ENCODE results near the gene ZMYND19.
A peak's percentile ranks its signal among the peaks of the same experiment; 100 is the strongest.
"Not testable (repeated sequence)": the region's sequence is repeated elsewhere in the genome, so short reads cannot be mapped to it uniquely, and the experiment has no call there.

ZMYND19 gene

DNA sequence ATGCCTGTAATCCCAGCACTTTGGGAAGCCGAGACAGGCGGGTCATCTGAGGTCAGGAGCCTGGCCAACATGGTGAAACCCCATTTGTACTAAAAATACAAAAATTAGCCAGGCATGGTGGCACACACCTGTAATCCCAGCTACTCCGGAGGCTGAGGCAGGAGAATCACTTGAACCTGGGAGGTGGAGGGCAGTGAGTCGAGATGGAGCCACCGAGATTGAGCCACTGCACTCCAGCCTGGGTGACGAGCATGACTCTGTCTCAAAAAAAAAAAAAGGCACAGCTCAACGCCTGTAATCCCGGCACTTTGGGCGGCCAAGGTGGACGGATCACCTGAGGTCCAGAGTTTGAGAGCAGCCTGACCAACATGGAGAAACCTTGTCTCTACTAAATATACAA lies 36.7 kb downstream of the ZMYND19 start:
- not testable (repeated sequence) for DNase-seq

GRCh38 chr9:137552022-137552768 lies 38.1 kb downstream of the ZMYND19 start:
- DNase-seq, result peak in 1 of 2 experiments; percentile 30

- DNase-seq, result peak; percentile 83 to 89
Measured at GRCh38 chr9:137551264-137552021, 38.9 kb downstream of the ZMYND19 start, which contains the start of gene MRPL41. Gene MRPL41 (plus strand): TSS chr9:137551879. CDS start chr9:137552082, 203 bp downstream.

DNA sequence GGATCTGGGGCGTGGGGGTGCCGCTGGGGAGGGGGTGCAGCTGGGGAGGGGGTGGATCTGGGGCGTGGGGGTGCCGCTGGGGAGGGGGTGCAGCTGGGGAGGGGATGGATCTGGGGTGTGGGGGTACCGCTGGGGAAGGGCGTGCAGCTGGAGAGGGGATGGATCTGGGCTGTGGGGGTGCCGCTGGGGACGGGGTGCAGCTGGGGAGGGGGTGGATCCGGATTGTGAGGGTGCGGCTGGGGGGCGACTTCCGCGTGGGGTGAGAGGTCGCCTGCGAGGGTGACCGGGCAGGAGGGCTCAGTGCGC lies 39.4 kb downstream of the ZMYND19 start:
- DNase-seq, result not testable (repeated sequence)

DNA sequence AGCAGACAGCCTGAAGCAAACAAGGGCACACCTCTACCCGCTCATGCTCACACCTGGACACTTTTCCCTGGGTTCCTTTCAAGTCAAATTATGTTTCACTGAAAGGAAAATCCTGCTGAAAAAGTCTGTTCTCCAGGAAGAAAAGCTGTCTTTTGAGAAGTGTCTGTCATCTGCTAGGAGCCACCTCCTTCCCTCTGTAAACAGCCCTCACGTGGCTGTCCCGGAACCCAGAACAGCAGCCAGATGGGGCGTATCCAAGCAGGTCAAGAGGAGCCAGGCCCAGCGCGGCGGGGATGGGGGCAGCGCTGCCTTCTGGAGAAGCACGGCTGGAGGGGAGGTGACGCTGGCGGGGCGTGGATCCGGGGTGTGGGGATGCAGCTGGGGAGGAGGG lies 40.1 kb downstream of the ZMYND19 start, which contains the start of gene PNPLA7:
Gene PNPLA7, minus strand, starts transcription at position 172 of the 391 bp plus-strand sequence. CDS start 205 bp downstream, outside the sequence.
- peak; percentile 67 to 95 for DNase-seq

DNA sequence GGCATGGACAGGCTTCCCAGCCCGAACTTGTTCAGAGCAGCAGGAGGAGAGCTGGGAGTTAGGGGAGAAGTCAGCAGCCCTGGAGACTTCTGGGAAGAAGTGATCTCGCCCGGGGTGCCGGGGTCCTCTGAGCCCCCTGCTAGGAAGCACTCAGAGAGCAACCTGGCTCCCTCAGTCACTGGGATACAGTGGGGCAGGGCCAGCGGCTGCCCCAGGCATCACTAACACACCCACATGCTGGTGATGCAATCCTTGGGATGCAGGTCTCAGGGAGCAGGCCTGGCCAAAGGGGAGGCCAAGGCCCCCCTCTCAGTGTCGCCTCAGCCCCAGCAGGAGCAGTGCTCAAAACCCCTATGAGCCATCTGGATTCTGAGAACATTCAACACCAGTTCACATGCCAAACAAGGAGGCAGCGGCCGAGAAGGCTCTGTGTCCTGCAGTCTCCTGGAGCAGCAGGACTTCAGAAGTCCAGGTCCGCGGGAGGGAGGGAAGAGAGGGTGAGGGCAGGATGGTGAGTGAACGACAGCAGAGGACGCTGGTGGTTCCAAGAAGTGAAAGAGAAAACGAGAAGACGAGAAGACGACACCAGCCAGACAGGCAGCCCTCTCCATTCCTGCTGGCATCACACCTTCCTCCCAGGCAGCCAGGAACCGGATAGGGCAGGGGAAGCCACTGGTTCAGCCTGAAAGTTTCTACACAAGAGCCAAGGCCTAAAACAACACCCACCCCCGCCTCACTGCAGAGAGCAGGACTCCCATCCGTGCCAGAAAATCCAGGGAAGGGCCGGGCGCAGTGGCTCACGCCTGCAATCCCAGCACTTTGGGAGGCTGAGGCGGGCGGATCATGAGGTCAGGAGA lies 42.4 kb downstream of the ZMYND19 start:
- DNase-seq, result no peak

GRCh38 chr9:137545123-137545522 lies 45.2 kb downstream of the ZMYND19 start:
- DNase-seq, result no peak

DNA sequence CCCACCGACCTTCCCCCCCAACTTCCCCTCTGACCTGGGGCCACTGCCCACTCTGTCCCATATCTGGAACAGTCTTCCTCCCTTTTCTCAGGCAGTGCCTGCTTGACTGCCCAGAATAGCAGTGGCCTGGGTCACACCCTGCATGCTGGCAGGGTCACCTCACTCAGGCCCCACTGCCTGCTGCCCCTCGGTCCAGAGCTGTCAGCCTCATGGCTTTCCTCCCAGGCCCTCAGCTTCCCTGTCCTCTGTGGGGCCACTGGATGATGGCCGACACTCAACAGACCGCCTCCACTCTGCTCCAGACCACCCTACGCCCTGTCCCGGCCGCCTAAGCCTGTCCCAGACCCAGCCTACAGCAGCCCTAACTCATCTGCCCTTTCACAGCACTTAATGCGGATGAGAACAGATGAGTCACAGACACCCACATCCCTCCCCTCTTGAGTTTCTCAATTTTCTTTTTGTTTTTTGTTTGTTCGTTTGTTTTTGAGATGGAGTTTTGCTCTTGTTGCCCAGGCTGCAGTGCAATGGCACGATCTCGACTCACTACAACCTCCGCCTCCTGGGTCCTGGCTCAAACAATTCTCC lies 46.0 kb downstream of the ZMYND19 start:
- DNase-seq, result no peak

DNA sequence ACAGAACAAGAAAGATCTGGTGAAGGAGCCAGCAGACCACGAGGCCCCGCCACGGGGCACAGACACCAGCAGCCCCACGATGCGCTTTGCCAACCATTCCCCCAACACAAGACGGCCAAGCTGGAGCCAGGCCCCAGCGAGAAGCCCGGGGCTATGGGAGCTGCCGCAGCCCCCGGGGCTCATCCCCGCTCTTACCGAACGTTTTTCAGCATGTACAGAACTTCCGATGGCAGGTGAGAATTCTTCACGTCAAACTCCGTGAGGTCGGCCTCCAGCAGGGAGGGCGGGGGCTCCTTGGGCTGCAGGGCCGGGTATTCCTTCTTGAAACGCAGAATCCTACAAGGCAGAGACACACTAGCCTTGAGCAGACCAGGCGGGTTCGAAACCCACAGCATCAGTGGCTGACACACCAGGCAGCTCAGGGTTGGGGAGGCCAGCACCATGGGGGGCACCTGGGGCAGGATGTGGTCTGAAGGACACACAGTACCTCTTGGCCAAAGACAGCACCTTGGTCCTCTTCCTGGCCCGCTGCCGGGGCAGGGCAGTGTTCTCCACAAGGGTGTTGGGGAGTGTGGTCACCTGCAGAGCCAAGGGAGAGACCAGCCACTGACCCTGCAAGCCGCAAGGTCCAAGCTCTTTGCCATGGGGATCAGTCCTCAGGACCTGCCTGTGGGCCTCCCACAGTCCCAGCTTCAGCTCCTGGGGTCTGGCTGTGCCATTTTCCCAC lies 46.9 kb downstream of the ZMYND19 start:
- no peak for DNase-seq

DNA sequence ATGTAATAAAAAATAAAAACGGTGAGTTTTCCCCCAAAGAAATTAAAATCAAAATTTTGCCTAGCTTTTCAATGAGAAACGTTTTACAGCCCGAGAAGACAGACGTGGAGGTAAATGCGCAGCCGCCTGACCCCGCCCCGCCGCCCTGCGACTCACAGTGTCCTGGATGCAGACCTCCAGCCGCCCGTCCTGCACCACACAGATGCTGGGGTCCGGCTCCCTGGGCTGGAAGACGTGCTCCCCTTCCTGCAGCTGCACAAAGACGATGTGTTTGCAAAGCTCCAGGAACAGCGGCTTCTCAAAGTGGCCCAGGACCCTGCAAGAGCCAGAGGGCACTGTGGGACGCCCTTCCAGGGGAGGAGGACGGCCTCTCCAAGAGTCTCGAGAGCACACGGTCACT lies 47.8 kb downstream of the ZMYND19 start:
- DNase-seq, result no peak

- no peak for DNase-seq
Measured at GRCh38 chr9:137540536-137540935, 49.8 kb downstream of the ZMYND19 start.

- no peak for DNase-seq
Measured at GRCh38 chr9:137538058-137538457, 52.3 kb downstream of the ZMYND19 start.

DNA sequence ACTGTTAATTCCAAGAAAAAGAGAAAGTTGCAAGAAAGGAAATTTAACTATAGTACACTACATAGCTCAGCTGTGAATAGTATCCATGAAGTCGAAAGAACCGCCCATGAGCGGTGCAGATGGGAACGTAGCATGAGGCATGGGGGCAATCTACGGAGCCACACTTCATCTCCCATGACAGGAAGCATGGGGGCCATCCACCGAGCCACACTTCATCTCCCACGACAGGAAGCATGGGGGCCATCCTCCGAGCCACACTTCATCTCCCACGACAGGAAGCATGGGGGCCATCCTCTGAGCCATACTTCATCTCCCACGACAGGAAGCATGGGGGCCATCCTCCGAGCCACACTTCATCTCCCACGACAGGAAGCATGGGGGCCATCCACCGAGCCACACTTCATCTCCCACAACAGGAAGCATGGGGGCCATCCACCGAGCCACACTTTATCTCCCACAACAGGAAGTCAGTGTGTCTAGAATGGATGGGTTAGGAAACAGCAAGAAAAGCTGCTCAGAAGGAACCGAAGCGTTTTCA lies 53.6 kb downstream of the ZMYND19 start:
- not testable (repeated sequence) for DNase-seq

DNA sequence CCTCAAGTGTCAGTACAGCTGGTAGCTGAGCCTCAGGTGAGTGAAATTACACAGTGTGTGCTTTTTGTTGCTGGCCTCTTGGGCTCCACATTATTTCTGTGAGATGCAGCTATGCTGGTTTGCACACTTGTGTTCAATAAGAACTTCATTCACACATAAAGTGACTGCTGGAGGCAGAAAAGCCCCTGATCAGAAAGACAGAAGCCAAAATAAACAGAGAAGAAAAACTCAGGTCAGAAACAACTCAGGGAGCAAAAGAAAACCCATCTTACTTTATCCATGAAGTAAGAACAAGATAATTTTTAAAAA lies 55.2 kb downstream of the ZMYND19 start:
- DNase-seq, result no peak

GRCh38 chr9:137534256-137535119 lies 55.8 kb downstream of the ZMYND19 start:
- DNase-seq, result peak; percentile 20 to 80

GRCh38 chr9:137532891-137533468 lies 57.3 kb downstream of the ZMYND19 start:
- not testable (repeated sequence) for DNase-seq

Measured in NCI-H524 (cell line).